Measurements from ENCODE around the gene FAM222A.

Gene FAM222A

GRCh38 chr12:109793826-109794501, 80.3 kb downstream of the FAM222A start:
- TF ChIP-seq ARNTL (CRISPR knock-in tag; IDR thresholded peaks at IDR 0.05; ENCODE audit: borderline replicate concordance, low read depth) (no peak), ZC3H10 (CRISPR knock-in tag; IDR thresholded peaks at IDR 0.05) (no peak), TOX (CRISPR knock-in tag; IDR thresholded peaks at IDR 0.05; ENCODE audit: borderline replicate concordance) (no peak), ESRRG (CRISPR knock-in tag; IDR thresholded peaks at IDR 0.05) (no peak), ZFP3 (CRISPR knock-in tag; IDR thresholded peaks at IDR 0.05) (no peak), GLIS3 (CRISPR knock-in tag; IDR thresholded peaks at IDR 0.05) (no peak), CSDC2 (CRISPR knock-in tag; IDR thresholded peaks at IDR 0.05) (no peak), ZFP30 (CRISPR knock-in tag; IDR thresholded peaks at IDR 0.05) (no peak)
- TF ChIP-seq, protein P1, sequence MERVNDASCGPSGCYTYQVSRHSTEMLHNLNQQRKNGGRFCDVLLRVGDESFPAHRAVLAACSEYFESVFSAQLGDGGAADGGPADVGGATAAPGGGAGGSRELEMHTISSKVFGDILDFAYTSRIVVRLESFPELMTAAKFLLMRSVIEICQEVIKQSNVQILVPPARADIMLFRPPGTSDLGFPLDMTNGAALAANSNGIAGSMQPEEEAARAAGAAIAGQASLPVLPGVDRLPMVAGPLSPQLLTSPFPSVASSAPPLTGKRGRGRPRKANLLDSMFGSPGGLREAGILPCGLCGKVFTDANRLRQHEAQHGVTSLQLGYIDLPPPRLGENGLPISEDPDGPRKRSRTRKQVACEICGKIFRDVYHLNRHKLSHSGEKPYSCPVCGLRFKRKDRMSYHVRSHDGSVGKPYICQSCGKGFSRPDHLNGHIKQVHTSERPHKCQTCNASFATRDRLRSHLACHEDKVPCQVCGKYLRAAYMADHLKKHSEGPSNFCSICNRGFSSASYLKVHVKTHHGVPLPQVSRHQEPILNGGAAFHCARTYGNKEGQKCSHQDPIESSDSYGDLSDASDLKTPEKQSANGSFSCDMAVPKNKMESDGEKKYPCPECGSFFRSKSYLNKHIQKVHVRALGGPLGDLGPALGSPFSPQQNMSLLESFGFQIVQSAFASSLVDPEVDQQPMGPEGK (CRISPR knock-in tag; IDR thresholded peaks at IDR 0.05; ENCODE audit: borderline replicate concordance) = no peak
- ATAC-seq = no peak

GRCh38 chr12:109795023-109795422, 81.4 kb downstream of the FAM222A start:
- TF ChIP-seq, protein P1 (CRISPR knock-in tag; IDR thresholded peaks at IDR 0.05; ENCODE audit: borderline replicate concordance) = no peak
- no peak for TF ChIP-seq ARNTL (CRISPR knock-in tag; IDR thresholded peaks at IDR 0.05; ENCODE audit: borderline replicate concordance, low read depth)
- TF ChIP-seq ESRRG (CRISPR knock-in tag; IDR thresholded peaks at IDR 0.05) = no peak
- TF ChIP-seq CSDC2 (CRISPR knock-in tag; IDR thresholded peaks at IDR 0.05) = no peak
- TF ChIP-seq ZC3H10 (CRISPR knock-in tag; IDR thresholded peaks at IDR 0.05) = no peak
- ATAC-seq = no peak; the same call in 2 of the 3 replicates

DNA sequence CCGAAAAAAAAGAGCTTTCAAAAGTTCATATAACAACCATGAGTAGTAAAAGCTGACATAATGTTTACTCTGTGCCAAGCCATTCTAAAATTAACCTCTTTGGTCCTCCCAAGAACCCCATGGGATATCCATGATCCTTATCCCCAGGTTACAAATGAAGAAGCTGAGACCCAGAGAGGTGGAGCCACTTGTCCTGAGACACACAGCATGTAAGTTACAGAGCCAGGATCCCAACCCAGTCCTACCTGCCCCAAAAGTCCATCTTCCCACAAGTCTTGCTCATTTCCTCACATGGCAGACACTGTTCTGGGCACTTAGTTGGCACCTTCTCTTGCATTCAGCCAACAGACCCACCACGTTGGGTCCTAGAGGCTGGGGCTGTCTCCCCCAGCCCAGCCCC, 82.4 kb downstream of the FAM222A start:
- TF ChIP-seq PPARA (CRISPR knock-in tag; IDR thresholded peaks at IDR 0.05; ENCODE audit: borderline replicate concordance) (no peak), ZNF8 (CRISPR knock-in tag; IDR thresholded peaks at IDR 0.05) (no peak), SNAI2 (CRISPR knock-in tag; IDR thresholded peaks at IDR 0.05) (no peak), ZFP30 (CRISPR knock-in tag; IDR thresholded peaks at IDR 0.05) (no peak), OSR1 (CRISPR knock-in tag; IDR thresholded peaks at IDR 0.05) (no peak), ZNF70 (CRISPR knock-in tag; IDR thresholded peaks at IDR 0.05) (no peak), GLIS3 (CRISPR knock-in tag; IDR thresholded peaks at IDR 0.05) (no peak), ZFP3 (CRISPR knock-in tag; IDR thresholded peaks at IDR 0.05) (no peak), ISL1 (CRISPR knock-in tag; IDR thresholded peaks at IDR 0.05) (no peak)
- TF ChIP-seq, protein P2, sequence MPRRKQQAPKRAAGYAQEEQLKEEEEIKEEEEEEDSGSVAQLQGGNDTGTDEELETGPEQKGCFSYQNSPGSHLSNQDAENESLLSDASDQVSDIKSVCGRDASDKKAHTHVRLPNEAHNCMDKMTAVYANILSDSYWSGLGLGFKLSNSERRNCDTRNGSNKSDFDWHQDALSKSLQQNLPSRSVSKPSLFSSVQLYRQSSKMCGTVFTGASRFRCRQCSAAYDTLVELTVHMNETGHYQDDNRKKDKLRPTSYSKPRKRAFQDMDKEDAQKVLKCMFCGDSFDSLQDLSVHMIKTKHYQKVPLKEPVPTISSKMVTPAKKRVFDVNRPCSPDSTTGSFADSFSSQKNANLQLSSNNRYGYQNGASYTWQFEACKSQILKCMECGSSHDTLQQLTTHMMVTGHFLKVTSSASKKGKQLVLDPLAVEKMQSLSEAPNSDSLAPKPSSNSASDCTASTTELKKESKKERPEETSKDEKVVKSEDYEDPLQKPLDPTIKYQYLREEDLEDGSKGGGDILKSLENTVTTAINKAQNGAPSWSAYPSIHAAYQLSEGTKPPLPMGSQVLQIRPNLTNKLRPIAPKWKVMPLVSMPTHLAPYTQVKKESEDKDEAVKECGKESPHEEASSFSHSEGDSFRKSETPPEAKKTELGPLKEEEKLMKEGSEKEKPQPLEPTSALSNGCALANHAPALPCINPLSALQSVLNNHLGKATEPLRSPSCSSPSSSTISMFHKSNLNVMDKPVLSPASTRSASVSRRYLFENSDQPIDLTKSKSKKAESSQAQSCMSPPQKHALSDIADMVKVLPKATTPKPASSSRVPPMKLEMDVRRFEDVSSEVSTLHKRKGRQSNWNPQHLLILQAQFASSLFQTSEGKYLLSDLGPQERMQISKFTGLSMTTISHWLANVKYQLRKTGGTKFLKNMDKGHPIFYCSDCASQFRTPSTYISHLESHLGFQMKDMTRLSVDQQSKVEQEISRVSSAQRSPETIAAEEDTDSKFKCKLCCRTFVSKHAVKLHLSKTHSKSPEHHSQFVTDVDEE (CRISPR knock-in tag; IDR thresholded peaks at IDR 0.05) = no peak
- no peak for ATAC-seq

DNA sequence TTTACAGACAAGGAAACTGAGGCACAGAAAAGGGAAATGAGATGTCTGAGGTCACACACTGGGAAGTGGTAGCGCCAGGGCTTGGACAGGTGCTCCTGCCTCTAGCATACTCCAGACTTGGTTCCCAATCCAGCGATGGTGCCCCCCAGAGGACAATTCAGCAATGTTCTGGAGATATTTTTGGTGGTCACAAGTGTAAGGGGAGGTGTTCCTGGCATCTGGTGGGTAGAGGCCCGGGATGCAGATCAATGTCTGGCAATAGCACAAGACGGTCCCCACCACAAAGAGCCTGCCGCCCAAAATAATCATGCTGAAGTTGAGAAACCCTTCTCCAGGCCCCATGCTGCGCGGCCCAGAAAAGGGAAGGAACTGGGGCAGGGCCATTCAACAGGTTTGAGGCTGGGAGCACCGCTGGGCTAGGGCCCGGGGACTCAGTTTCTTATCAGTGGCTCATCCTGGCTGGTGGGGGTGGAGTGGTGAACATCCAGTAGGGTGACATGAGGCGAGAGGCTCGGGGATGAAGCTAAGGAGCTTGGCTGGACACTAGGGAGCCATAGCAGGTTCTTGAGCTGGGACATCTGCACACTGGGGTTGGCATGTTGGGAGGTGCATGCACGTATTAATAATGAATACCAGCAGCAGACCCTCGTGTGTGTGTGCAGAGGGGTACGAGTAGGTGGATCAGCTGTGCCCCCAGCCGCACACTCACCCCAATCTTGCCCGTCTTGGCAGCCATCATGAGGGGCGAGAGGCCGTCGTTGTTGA, 84.5 kb downstream of the FAM222A start:
- peak; percentile 57; the same call in 2 of the 3 replicates for ATAC-seq
- TF ChIP-seq ZNF565 (CRISPR knock-in tag; conservative IDR thresholded peaks at IDR 0.05; ENCODE audit: low read depth) = no peak
- TF ChIP-seq, protein P3, sequence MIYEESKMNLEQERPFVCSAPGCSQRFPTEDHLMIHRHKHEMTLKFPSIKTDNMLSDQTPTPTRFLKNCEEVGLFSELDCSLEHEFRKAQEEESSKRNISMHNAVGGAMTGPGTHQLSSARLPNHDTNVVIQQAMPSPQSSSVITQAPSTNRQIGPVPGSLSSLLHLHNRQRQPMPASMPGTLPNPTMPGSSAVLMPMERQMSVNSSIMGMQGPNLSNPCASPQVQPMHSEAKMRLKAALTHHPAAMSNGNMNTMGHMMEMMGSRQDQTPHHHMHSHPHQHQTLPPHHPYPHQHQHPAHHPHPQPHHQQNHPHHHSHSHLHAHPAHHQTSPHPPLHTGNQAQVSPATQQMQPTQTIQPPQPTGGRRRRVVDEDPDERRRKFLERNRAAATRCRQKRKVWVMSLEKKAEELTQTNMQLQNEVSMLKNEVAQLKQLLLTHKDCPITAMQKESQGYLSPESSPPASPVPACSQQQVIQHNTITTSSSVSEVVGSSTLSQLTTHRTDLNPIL (CRISPR knock-in tag; IDR thresholded peaks at IDR 0.05; ENCODE audit: low read depth) = no peak
- TF ChIP-seq SNAI2 (CRISPR knock-in tag; IDR thresholded peaks at IDR 0.05) = no peak
- no peak for TF ChIP-seq ARNTL (CRISPR knock-in tag; IDR thresholded peaks at IDR 0.05; ENCODE audit: borderline replicate concordance, low read depth)
- TF ChIP-seq CSRNP3 (CRISPR knock-in tag; IDR thresholded peaks at IDR 0.05) = no peak
- TF ChIP-seq TOX (CRISPR knock-in tag; IDR thresholded peaks at IDR 0.05; ENCODE audit: borderline replicate concordance) = no peak
- TF ChIP-seq TCF4 (CRISPR knock-in tag; IDR thresholded peaks at IDR 0.05; ENCODE audit: borderline replicate concordance) = no peak
- TF ChIP-seq, protein P1 (CRISPR knock-in tag; IDR thresholded peaks at IDR 0.05; ENCODE audit: borderline replicate concordance) = no peak

All from SK-N-SH treated with all-trans-retinoic acid at 6 μM for 48 hours (cell line).